Astrocyte (in vitro differentiated cells and primary cell): ENCODE results near the gene PRKCB.

Experiments
- EZH2 ChIP-seq: IDR thresholded peaks from 2 replicates; pipeline ENCODE4 v1.6.1; 2012; ENCODE audit warnings: mild to moderate bottlenecking, low read length, inconsistent platforms; ENCODE audit not compliant: insufficient read depth
- TF ChIP-seq, protein P1 (sequence below): IDR thresholded peaks from 2 replicates; pipeline ENCODE4 v1.5.1; 2011; ENCODE audit warnings: low read depth, mild to moderate bottlenecking, inconsistent platforms, low read length, moderate library complexity; ENCODE audit not compliant: insufficient read depth

- TF ChIP-seq, protein P1, sequence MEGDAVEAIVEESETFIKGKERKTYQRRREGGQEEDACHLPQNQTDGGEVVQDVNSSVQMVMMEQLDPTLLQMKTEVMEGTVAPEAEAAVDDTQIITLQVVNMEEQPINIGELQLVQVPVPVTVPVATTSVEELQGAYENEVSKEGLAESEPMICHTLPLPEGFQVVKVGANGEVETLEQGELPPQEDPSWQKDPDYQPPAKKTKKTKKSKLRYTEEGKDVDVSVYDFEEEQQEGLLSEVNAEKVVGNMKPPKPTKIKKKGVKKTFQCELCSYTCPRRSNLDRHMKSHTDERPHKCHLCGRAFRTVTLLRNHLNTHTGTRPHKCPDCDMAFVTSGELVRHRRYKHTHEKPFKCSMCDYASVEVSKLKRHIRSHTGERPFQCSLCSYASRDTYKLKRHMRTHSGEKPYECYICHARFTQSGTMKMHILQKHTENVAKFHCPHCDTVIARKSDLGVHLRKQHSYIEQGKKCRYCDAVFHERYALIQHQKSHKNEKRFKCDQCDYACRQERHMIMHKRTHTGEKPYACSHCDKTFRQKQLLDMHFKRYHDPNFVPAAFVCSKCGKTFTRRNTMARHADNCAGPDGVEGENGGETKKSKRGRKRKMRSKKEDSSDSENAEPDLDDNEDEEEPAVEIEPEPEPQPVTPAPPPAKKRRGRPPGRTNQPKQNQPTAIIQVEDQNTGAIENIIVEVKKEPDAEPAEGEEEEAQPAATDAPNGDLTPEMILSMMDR: no peak
- TF ChIP-seq EZH2: no peak
Observed at GRCh38 chr16:23863511-23864422, 28.0 kb downstream of the PRKCB start.
